RWPE2 (cell line): ENCODE measurements around the gene ACOT11.

Source experiments
- ATAC-seq: fragments of 200-7000 bp; cut with Tn5 transposase; 3 replicates; pipeline ENCODE4 v1.9.1; 2021; ENCODE audit warnings: low read depth
- DNase-seq: peaks from one replicate; pipeline ENCODE4 v3.0.0-alpha.2; 2020; ENCODE audit warnings: low spot score
- H3K27ac ChIP-seq: fragments of 450-650 bp; 2 replicates; pipeline ENCODE4 v1.5.1; 2017; ENCODE audit warnings: mild to moderate bottlenecking; ENCODE audit not compliant: poor library complexity, severe bottlenecking
- H3K27me3 ChIP-seq: fragments of 250-450 bp; sonication (Bioruptor Pico); 2 replicates; pipeline ENCODE4 v1.5.1; 2021; ENCODE audit warnings: mild to moderate bottlenecking, moderate library complexity; ENCODE audit not compliant: insufficient read depth, poor library complexity, severe bottlenecking
- H3K36me3 ChIP-seq: fragments of 250-450 bp; sonication (Bioruptor Pico); 2 replicates; pipeline ENCODE4 v1.5.1; 2020; ENCODE audit warnings: low read depth, mild to moderate bottlenecking, moderate library complexity
- H3K4me1 ChIP-seq: fragments of 250-450 bp; sonication (Bioruptor Pico); 2 replicates; pipeline ENCODE4 v1.5.1; 2021; ENCODE audit warnings: mild to moderate bottlenecking, moderate library complexity; ENCODE audit not compliant: insufficient read depth, poor library complexity, severe bottlenecking
- H3K4me3 ChIP-seq: fragments of 250-450 bp; sonication (Bioruptor Pico); 2 replicates; pipeline ENCODE4 v1.5.1; 2021; ENCODE audit warnings: mild to moderate bottlenecking, moderate library complexity; ENCODE audit not compliant: severe bottlenecking
- H3K9me3 ChIP-seq: fragments of 250-450 bp; sonication (Bioruptor Pico); 2 replicates; pipeline ENCODE4 v1.5.1; 2021; ENCODE audit warnings: mild to moderate bottlenecking, moderate library complexity; ENCODE audit not compliant: severe bottlenecking
- TF ChIP-seq, protein P1 (sequence below): fragments of 450-650 bp; IDR thresholded peaks from one replicate; pipeline ENCODE4 v1.5.1; 2017; ENCODE audit warnings: mild to moderate bottlenecking, moderate library complexity; ENCODE audit not compliant: poor library complexity, severe bottlenecking

The ACOT11 gene

GRCh38 chr1:54500107-54500431 is 48.0 kb upstream of the ACOT11 start:
- Histone ChIP-seq H3K4me3 (no peak overlapping the region), H3K9me3 (peaks cover 3% of the 10 kb centered on the region), H3K27me3 (no peaks in the 10 kb centered on the region), H3K4me1 (no peaks in the 10 kb centered on the region), H3K27ac (no peak overlapping the region), H3K36me3 (no peaks in the 10 kb centered on the region)
- TF ChIP-seq, protein P1, sequence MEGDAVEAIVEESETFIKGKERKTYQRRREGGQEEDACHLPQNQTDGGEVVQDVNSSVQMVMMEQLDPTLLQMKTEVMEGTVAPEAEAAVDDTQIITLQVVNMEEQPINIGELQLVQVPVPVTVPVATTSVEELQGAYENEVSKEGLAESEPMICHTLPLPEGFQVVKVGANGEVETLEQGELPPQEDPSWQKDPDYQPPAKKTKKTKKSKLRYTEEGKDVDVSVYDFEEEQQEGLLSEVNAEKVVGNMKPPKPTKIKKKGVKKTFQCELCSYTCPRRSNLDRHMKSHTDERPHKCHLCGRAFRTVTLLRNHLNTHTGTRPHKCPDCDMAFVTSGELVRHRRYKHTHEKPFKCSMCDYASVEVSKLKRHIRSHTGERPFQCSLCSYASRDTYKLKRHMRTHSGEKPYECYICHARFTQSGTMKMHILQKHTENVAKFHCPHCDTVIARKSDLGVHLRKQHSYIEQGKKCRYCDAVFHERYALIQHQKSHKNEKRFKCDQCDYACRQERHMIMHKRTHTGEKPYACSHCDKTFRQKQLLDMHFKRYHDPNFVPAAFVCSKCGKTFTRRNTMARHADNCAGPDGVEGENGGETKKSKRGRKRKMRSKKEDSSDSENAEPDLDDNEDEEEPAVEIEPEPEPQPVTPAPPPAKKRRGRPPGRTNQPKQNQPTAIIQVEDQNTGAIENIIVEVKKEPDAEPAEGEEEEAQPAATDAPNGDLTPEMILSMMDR: no peak
- no peak for ATAC-seq
- no peak for DNase-seq

- ATAC-seq (no peak), DNase-seq (no peak)
- no peaks in the 10 kb centered on the region for H3K36me3 ChIP-seq
- no peaks in the 10 kb centered on the region for H3K4me1 ChIP-seq
- no peak overlapping the region for H3K27ac ChIP-seq
- H3K9me3 ChIP-seq: peaks cover 3% of the 10 kb centered on the region
- TF ChIP-seq, protein P1: no peak
- H3K27me3 ChIP-seq: no peaks in the 10 kb centered on the region
- no peak overlapping the region for H3K4me3 ChIP-seq
Measured at GRCh38 chr1:54501849-54502248, 46.2 kb upstream of the ACOT11 start.

GRCh38 chr1:54502342-54502741 is 45.7 kb upstream of the ACOT11 start:
- Histone ChIP-seq H3K9me3 (peaks cover 3% of the 10 kb centered on the region), H3K4me3 (no peak overlapping the region), H3K27me3 (no peaks in the 10 kb centered on the region), H3K27ac (no peak overlapping the region), H3K4me1 (no peaks in the 10 kb centered on the region), H3K36me3 (no peaks in the 10 kb centered on the region)
- ATAC-seq (no peak), DNase-seq (no peak)
- TF ChIP-seq, protein P1: no peak

DNA sequence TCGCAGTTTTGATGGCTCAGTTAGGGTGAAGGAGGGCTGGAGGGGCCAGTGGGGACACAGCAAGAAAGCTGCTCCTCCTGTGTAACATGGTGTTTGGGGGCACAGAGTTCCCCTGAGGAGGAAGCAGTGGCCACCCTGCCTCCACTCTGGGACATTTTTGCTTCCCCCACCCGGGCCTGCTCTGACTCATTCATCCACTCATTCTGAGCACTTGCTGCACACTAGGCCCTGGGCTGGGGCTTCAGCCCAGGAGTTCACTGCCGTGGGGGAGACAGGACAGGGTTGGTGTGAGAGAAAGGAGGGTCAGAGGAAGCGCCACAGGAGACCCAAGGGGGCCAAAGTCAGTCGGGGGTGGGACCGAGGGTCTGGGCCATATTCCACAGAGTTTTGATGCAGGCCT is 41.4 kb upstream of the ACOT11 start:
- no peaks in the 10 kb centered on the region for H3K9me3 ChIP-seq
- DNase-seq: no peak
- H3K4me3 ChIP-seq: no peak overlapping the region
- no peaks in the 10 kb centered on the region for H3K27me3 ChIP-seq
- H3K36me3 ChIP-seq: no peaks in the 10 kb centered on the region
- peak; percentile 58; the same call in 1 of the 3 replicates for ATAC-seq
- TF ChIP-seq, protein P1: no peak
- H3K27ac ChIP-seq: no peak overlapping the region
- no peaks in the 10 kb centered on the region for H3K4me1 ChIP-seq

GRCh38 chr1:54507033-54507870 is 40.8 kb upstream of the ACOT11 start:
- H3K27ac ChIP-seq: no peak overlapping the region
- no peak overlapping the region for H3K4me3 ChIP-seq
- no peaks in the 10 kb centered on the region for H3K9me3 ChIP-seq
- ATAC-seq: no peak
- no peak for DNase-seq
- H3K27me3 ChIP-seq: no peaks in the 10 kb centered on the region
- H3K4me1 ChIP-seq: no peaks in the 10 kb centered on the region
- TF ChIP-seq, protein P1: no peak
- H3K36me3 ChIP-seq: no peaks in the 10 kb centered on the region
